LNCaP clone FGC (cell line): Measurements from ENCODE around the gene PKP4.

ENCODE experiments used
- DNase-seq: peaks from one replicate; pipeline ENCODE4 v3.0.0-alpha.2; 2011; ENCODE audit warnings: low read depth
- H3K4me3 ChIP-seq: 2 replicates; pipeline ENCODE4 v1.5.1; 2011; ENCODE audit warnings: mild to moderate bottlenecking, low read depth, low read length, control low read depth
- TF ChIP-seq, protein P1 (sequence below): IDR thresholded peaks from 2 replicates; pipeline ENCODE4 v1.5.1; 2012; ENCODE audit warnings: mild to moderate bottlenecking; ENCODE audit not compliant: control insufficient read depth, insufficient read depth; ENCODE audit errors: extremely low read depth

The PKP4 gene

DNA sequence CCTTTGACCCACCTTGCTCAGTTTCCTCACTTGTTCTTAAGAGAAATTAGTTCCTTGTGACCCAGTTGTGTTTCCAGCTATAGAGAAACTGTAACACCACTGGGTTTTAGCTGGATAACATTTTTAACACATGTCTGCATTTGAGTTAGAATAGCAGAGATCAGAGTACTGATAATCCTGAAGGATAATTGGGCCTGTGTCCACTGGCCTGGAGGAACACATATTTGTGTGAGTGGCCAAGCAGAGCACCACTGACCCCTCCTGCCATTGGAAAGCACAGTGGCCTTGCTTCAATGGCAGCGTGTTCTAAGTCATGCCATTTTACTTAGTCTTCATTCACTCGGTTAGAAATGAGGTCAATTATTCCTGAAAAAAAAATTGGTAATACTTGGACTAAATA lies 42.6 kb downstream of the PKP4 start:
- DNase-seq = no peak
- no peak overlapping the region for H3K4me3 ChIP-seq
- TF ChIP-seq, protein P1, sequence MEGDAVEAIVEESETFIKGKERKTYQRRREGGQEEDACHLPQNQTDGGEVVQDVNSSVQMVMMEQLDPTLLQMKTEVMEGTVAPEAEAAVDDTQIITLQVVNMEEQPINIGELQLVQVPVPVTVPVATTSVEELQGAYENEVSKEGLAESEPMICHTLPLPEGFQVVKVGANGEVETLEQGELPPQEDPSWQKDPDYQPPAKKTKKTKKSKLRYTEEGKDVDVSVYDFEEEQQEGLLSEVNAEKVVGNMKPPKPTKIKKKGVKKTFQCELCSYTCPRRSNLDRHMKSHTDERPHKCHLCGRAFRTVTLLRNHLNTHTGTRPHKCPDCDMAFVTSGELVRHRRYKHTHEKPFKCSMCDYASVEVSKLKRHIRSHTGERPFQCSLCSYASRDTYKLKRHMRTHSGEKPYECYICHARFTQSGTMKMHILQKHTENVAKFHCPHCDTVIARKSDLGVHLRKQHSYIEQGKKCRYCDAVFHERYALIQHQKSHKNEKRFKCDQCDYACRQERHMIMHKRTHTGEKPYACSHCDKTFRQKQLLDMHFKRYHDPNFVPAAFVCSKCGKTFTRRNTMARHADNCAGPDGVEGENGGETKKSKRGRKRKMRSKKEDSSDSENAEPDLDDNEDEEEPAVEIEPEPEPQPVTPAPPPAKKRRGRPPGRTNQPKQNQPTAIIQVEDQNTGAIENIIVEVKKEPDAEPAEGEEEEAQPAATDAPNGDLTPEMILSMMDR = no peak

DNA sequence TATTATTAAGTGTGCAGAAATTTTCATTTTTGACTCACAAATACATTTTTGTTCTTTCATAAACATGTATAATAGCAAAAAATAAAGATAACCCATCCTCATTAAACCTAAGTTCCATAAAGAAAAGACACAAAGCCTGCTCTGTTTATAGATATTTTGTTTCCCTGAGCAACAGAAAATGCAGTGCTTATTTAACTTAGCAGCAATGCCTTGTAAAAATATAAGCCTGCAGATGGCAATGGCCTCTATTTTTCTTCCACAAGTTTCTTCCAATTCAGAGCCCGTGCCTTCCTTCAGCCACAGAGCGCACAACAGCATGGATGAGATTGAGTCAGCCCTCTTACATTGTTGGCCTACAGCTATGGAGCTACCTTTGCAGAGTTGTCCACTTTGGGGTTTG lies 43.6 kb downstream of the PKP4 start:
- no peak overlapping the region for H3K4me3 ChIP-seq
- TF ChIP-seq, protein P1 = no peak
- DNase-seq = no peak

DNA sequence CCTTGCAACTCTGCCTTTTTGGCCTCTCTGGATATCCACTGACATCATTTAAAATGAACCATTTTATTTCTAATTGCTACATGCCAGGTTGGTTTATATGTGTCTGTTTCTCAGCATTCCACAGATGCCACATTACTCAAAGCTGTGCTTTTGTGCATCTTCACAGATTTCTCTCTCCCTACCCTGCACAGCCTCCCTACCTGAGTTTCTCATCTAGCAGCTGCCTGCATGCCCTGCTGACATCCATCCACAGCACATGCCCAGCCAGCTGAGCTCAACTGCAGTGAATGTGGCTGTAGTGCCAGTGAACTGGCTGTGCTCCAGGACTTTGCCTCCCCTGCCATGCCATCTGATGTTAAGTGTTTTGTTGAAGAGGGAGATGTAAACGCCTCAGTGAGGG lies 44.5 kb downstream of the PKP4 start:
- no peak for DNase-seq
- H3K4me3 ChIP-seq = no peak overlapping the region
- TF ChIP-seq, protein P1 = no peak

DNA sequence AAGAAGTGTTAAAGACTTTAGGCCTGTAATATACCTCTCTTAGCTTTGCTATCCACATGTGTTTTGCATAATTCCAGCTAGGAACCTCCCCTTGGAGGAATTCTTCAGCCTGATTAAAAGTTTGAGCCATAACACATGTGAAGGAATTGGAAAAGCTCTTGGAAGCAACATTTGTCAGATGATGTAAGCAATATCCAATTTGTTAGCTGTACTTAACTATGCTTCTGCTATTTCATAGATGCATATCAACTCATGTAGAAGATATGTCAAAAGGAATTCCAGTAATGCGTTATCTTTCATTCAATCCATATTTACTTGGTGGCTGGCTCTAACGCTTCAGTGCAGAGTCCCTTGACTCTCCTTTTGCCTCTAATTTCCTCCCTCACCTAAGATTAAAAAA lies 46.2 kb downstream of the PKP4 start:
- TF ChIP-seq, protein P1 = no peak

DNA sequence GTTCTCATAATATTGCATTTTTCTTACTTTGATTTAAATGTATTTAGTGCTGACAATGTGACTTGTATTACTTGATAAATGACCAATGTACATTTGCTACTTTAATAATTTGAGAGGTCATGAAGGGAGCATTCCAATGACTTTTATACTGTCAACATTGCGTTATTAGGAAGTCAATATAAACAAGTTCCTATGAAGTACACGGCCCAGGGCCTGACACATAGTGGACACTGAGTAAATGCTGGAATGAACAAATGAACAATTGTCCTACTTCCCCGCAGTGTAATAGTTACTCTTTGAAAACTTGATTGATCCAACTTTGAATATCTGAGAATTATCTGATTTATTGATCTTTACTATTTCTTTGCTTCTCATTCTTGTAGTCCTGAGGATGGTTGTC lies 47.3 kb downstream of the PKP4 start:
- H3K4me3 ChIP-seq = no peak overlapping the region
- TF ChIP-seq, protein P1 = no peak
- DNase-seq = no peak

More for the DNA sequence above, 46.2 kb downstream of the PKP4 start:
- no peak for DNase-seq
- H3K4me3 ChIP-seq = no peak overlapping the region

DNA sequence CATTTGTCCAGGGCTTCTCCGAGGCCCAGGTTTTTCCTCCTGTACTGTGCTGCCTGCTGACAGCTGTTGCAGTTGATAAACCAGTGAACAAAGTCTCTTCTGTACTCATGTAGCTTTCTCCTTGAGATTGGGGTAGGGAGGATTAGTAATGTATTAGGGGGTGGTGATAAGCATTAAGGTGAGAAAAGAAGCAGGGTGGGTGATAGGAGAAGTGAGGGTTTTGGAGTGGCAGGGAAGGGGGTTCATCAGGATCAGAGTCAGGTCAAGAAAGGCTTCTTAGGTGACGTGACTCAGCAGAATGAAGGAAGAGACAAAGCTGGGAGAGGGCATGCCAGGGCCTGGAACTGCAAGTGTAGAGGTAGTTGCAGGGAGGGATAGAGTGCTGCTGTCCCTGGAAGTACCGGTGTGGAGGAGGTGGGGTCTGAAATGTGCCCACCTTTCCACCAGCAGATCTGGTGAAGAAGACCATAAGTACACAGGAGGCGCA lies 48.7 kb downstream of the PKP4 start:
- DNase-seq = no peak
- H3K4me3 ChIP-seq = no peak overlapping the region

DNA sequence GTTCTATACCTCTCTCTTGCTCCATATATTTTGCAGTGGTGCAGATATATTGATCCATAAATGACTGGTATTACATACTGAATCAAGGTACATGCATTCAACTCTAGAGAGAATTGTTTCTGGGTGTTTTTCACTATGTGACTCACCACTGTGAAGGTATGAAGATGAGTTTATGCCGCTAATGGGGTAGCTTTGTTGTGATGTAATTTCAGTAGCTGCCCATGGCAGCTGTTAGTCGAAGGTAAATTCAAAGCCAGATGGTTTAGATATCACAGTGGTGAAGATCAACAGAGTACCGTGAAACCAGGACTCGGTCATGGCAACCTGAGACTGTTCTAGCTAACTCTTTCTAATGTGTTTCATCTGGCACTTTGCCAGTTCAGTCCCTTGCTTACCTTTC lies 50.4 kb downstream of the PKP4 start:
- TF ChIP-seq, protein P1 = no peak
- no peak for DNase-seq
- H3K4me3 ChIP-seq = no peak overlapping the region

More for the DNA sequence above, 48.7 kb downstream of the PKP4 start:
- TF ChIP-seq, protein P1 = no peak
